WERI-Rb-1 (cell line): Measurements from ENCODE around the gene TMEM164.

Experiments used
- DNase-seq: peaks from one replicate; pipeline ENCODE4 v3.0.0-alpha.2; 2020
- H3K27ac ChIP-seq: fragments of 250-450 bp; sonication (Bioruptor Pico); 2 replicates; pipeline ENCODE4 v1.5.1; 2020; ENCODE audit warnings: mild to moderate bottlenecking, moderate library complexity
- H3K27me3 ChIP-seq: fragments of 250-450 bp; sonication (Bioruptor Pico); 2 replicates; pipeline ENCODE4 v1.5.1; 2021; ENCODE audit warnings: mild to moderate bottlenecking, low read depth, moderate library complexity; ENCODE audit not compliant: insufficient read depth, severe bottlenecking
- H3K36me3 ChIP-seq: fragments of 250-450 bp; sonication (Bioruptor Pico); 2 replicates; pipeline ENCODE4 v1.5.1; 2020; ENCODE audit warnings: mild to moderate bottlenecking, moderate library complexity
- H3K4me3 ChIP-seq: 2 replicates; pipeline ENCODE4 v1.5.1; 2011; ENCODE audit warnings: low read depth, mild to moderate bottlenecking, control low read depth, low read length
- H3K9me3 ChIP-seq: fragments of 250-450 bp; sonication (Bioruptor Pico); 2 replicates; pipeline ENCODE4 v1.5.1; 2021; ENCODE audit warnings: mild to moderate bottlenecking, moderate library complexity; ENCODE audit not compliant: severe bottlenecking
- TF ChIP-seq, protein P1 (sequence below): IDR thresholded peaks from 2 replicates; pipeline ENCODE4 v1.5.1; 2011; ENCODE audit warnings: low read depth, mild to moderate bottlenecking, control low read depth, inconsistent platforms, low read length

Gene TMEM164

DNA sequence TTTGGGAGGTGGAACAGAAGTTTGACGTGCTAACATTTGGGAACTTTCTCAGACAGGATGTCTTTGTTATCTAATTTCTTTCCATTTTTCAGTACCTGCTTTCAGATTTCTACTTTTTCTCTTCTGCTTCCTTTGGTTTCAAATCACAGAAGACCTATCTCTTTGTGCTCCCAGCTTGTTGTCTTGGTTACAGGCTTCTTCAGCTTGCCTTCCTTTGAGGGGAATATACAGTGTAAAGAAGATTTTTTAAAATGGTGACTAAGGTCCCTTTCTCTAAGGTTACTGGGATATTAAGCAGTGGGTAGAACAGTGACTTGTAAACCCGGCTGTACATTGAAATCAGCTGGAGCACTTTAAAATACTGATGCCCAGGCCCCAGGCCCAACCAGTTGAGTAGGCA is 48.0 kb downstream of the TMEM164 start:
- no peak overlapping the region for H3K27ac ChIP-seq
- TF ChIP-seq, protein P1, sequence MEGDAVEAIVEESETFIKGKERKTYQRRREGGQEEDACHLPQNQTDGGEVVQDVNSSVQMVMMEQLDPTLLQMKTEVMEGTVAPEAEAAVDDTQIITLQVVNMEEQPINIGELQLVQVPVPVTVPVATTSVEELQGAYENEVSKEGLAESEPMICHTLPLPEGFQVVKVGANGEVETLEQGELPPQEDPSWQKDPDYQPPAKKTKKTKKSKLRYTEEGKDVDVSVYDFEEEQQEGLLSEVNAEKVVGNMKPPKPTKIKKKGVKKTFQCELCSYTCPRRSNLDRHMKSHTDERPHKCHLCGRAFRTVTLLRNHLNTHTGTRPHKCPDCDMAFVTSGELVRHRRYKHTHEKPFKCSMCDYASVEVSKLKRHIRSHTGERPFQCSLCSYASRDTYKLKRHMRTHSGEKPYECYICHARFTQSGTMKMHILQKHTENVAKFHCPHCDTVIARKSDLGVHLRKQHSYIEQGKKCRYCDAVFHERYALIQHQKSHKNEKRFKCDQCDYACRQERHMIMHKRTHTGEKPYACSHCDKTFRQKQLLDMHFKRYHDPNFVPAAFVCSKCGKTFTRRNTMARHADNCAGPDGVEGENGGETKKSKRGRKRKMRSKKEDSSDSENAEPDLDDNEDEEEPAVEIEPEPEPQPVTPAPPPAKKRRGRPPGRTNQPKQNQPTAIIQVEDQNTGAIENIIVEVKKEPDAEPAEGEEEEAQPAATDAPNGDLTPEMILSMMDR, result no peak
- H3K36me3 ChIP-seq, result peaks cover 2% of the 10 kb centered on the region; the same call in 1 of the 2 replicates
- no peaks in the 10 kb centered on the region for H3K27me3 ChIP-seq
- no peaks in the 10 kb centered on the region for H3K9me3 ChIP-seq
- DNase-seq, result no peak
- no peak overlapping the region for H3K4me3 ChIP-seq

DNA sequence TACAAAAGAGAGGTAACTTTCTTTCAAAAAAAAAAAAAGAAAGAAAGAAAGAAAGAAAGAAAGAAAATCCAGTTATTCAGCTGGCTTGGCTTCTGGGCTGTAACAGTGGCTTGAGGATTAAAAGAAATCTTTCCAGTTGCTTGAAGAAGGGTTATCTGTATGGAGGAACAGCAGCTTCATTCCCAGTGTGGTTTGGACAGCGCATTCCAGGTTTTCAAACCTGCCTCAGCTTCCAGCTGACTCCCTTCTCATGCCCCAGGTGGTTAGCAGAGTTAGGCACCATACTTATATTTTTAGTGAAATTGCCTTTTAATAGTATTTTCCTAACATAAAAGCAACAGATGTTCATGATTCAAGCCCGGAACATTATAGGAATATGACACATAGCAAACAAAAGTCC is 48.6 kb downstream of the TMEM164 start:
- TF ChIP-seq, protein P1, result no peak
- no peak for DNase-seq
- Histone ChIP-seq H3K36me3 (peaks cover 2% of the 10 kb centered on the region; the same call in 1 of the 2 replicates), H3K27ac (no peak overlapping the region), H3K4me3 (no peak overlapping the region), H3K9me3 (no peaks in the 10 kb centered on the region), H3K27me3 (no peaks in the 10 kb centered on the region)

DNA sequence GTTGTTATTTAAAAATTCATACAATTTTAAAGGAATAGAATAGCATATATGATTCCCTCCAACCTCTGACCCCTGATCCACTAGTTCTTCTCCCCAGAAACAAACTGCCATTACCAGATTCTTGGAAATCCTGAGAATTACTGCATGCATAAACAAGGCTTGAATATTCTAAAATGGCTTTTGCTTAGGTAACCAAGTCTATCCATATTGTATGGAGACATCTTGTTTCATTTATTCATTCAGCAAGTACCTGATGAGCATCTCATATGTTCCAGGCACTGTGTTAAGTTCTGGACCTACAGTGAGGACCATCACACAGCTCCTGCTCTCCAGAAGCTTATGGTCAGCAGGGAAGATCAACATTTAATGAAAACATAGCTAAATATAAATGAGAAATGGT is 49.4 kb downstream of the TMEM164 start:
- TF ChIP-seq, protein P1, result no peak
- no peak overlapping the region for H3K4me3 ChIP-seq
- no peaks in the 10 kb centered on the region for H3K27me3 ChIP-seq
- peaks cover 2% of the 10 kb centered on the region; the same call in 1 of the 2 replicates for H3K36me3 ChIP-seq
- DNase-seq, result no peak
- no peaks in the 10 kb centered on the region for H3K9me3 ChIP-seq
- H3K27ac ChIP-seq, result no peak overlapping the region

DNA sequence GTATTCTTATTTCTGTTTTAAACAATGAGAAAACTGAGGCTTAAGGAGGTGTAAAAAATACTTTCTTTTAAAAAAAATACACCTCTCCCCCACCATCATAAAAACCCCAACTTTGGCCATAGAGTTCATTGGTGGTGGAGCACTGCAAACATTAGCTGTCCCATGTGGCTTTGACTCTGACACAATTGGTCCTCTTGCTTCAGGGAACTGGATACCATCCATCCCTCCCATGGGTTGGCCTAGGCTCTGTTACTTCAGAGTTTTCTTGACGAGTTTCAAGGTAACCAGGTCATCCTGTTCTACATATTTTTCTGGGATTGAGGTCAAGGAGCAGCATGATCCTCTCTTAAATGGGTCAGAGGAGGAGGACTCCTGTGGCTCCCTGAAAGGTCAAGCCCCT is 50.5 kb downstream of the TMEM164 start:
- H3K4me3 ChIP-seq, result no peak overlapping the region
- H3K9me3 ChIP-seq, result no peaks in the 10 kb centered on the region
- H3K27me3 ChIP-seq, result no peaks in the 10 kb centered on the region
- TF ChIP-seq, protein P1, result no peak
- H3K36me3 ChIP-seq, result peaks cover 2% of the 10 kb centered on the region; the same call in 1 of the 2 replicates
- no peak overlapping the region for H3K27ac ChIP-seq
- no peak for DNase-seq

DNA sequence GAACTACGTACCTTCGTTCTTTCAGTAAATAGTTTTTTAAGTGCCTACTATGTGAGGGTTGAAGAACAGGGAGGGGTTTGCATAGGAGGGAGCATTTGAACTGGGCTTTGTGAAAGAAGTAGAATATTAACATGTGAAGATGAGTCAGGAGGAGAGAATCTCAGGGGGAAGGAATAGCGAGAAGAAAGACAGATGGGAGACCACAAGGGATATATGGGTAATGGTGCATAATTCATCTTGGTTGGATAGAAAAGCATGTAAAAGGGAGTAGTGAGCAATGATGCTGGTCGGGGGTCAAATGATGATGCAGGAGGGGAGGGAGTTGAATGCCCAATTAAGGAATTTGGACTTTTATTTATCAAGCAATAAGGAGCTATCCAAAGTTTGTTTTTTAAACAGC is 52.7 kb downstream of the TMEM164 start:
- peaks cover 2% of the 10 kb centered on the region; the same call in 1 of the 2 replicates for H3K36me3 ChIP-seq
- no peaks in the 10 kb centered on the region for H3K9me3 ChIP-seq
- DNase-seq, result no peak
- no peak overlapping the region for H3K4me3 ChIP-seq
- H3K27me3 ChIP-seq, result no peaks in the 10 kb centered on the region
- TF ChIP-seq, protein P1, result no peak
- no peak overlapping the region for H3K27ac ChIP-seq

DNA sequence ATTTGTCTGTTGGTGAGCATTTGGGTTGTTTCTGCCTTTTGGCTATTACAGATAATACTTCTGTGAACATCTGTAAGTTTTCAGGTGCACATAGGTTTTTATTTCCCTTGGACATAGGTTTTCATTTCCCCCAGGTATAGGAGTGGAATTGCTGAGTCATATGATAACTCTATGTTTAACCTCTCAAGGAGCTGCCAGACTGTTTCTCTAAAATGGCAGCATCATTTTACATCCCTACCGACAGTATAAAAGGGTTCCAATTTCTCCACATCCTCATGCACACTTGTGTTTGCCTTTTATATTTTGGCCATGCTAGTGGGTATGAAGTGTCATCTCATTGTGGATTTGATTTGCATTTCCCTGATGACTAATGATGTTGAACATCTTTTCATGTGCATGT is 53.5 kb downstream of the TMEM164 start:
- Histone ChIP-seq H3K36me3 (peaks cover 2% of the 10 kb centered on the region; the same call in 1 of the 2 replicates), H3K4me3 (no peak overlapping the region), H3K27ac (no peak overlapping the region), H3K27me3 (no peaks in the 10 kb centered on the region), H3K9me3 (no peaks in the 10 kb centered on the region)
- TF ChIP-seq, protein P1, result no peak
- DNase-seq, result no peak
